ENCODE data around the gene DNAJC5G. TPM values are rescaled to one million over a fixed set of nuclear protein-coding genes. Genes with fewer than 3 reads are reported as not detected.
"Not testable (repeated sequence)": the region's sequence is repeated elsewhere in the genome, so short reads cannot be mapped to it uniquely, and the experiment has no call there.

Gene DNAJC5G
- total RNA-seq, 3 donors from 2014 or later = 0.47 TPM; not detected in 2

DNA sequence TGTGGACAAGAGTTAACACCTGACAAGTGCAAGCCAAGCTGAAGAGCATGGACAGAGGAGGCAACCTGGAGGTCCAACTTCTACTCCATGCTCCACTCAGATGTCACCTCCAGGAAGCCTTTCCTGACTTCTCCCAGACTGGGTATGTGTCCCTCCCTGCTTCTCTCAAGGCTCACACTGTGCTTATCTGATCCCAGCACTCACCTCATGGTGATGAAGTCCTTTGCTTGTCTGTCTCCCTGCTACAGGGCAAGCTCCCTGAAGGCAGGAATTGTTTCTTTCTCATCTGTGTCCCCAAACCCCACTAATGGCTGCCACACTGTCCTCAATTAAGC lies 9.7 kb upstream of the DNAJC5G start:
- H3K4me3 ChIP-seq = no peak overlapping the region
- ATAC-seq = no peak
- intact Hi-C loops (cut with DNase I, micrococcal nuclease) = no loop called here
- no peaks in the 10 kb centered on the region for H3K9me3 ChIP-seq
- H3K36me3 ChIP-seq (ENCODE audit: low read depth) = no peaks in the 10 kb centered on the region
- no peak for DNase-seq
- peaks cover 33% of the 10 kb centered on the region for H3K4me1 ChIP-seq (ENCODE audit: low read depth)
- TF ChIP-seq, protein P1, sequence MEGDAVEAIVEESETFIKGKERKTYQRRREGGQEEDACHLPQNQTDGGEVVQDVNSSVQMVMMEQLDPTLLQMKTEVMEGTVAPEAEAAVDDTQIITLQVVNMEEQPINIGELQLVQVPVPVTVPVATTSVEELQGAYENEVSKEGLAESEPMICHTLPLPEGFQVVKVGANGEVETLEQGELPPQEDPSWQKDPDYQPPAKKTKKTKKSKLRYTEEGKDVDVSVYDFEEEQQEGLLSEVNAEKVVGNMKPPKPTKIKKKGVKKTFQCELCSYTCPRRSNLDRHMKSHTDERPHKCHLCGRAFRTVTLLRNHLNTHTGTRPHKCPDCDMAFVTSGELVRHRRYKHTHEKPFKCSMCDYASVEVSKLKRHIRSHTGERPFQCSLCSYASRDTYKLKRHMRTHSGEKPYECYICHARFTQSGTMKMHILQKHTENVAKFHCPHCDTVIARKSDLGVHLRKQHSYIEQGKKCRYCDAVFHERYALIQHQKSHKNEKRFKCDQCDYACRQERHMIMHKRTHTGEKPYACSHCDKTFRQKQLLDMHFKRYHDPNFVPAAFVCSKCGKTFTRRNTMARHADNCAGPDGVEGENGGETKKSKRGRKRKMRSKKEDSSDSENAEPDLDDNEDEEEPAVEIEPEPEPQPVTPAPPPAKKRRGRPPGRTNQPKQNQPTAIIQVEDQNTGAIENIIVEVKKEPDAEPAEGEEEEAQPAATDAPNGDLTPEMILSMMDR (IDR thresholded peaks at IDR 0.05) = no peak

DNA sequence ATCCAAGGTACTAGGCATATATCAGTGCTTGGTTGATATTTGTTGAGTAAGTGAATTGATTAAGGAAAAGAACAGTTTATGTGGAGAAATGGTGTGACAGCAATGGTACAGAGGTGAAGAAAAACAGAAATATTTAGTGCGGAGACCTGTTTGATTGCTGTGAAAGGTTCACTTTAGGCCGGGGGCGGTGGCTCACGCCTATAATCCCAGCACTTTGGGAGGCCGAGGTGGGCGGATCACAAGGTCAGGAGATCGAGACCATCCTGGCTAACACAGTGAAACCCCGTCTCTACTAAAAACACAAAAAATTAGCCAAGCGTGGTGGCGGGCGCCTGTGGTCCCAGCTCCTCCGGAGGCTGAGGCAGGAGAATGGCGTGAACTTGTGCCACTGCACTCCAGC lies 6.9 kb upstream of the DNAJC5G start:
- H3K4me3 ChIP-seq; DNase-seq; ATAC-seq; H3K36me3 ChIP-seq (ENCODE audit: low read depth); H3K9me3 ChIP-seq; intact Hi-C loops (cut with DNase I, micrococcal nuclease): not testable (repeated sequence)
- H3K4me1 ChIP-seq (ENCODE audit: low read depth) = peaks cover 18% of the 10 kb centered on the region

DNA sequence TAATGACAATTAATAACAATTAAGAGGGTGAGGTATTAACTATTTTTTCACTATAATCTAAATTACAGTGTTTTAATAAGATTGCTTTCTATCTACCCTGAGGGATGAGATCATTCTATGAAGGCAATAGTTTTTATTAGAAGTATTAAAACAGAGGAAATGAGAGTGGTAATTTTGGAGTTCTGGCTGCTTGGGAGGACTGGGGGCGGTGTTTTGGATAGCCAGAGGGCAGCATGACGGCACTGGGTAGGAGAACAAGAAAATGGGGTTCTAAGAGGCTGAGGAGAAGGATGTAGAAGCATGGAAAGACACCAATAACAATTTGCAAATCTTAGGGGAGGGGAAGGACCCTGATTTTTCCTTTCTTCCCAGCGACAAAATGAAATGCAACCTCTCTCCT lies 5.1 kb upstream of the DNAJC5G start:
- H3K4me1 ChIP-seq (ENCODE audit: low read depth) = peaks cover 2% of the 10 kb centered on the region
- ATAC-seq = no peak
- intact Hi-C loops (cut with DNase I, micrococcal nuclease) = loop anchor here in 1 of 2 donors (10.0 kb wide), 1 partner anchor 305 kb away; no protein-coding TSS in a partner anchor
- no peak for DNase-seq
- no peaks in the 10 kb centered on the region for H3K36me3 ChIP-seq (ENCODE audit: low read depth)
- TF ChIP-seq, protein P1 (IDR thresholded peaks at IDR 0.05) = no peak
- no peaks in the 10 kb centered on the region for H3K9me3 ChIP-seq
- no peak overlapping the region for H3K4me3 ChIP-seq

DNA sequence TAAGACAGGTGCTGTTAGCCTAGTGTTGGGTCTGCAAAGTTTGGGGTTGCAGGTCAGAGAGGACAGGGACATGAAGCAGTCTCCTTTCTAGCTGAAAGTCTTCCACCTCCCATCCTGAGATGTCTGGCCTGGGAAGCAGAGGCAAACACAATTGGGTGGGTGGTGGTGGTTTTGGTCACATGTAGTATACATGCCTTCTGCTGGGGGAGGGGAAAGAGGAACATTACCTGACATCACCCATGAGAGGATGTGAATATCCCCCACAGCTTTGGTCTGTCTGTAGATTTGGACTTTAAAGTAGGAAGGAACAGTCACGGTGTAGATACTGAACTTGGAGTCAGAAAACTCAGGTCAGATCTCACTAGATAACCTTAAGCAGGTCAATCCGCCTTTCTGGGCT lies 4.6 kb upstream of the DNAJC5G start:
- no peak for ATAC-seq
- H3K36me3 ChIP-seq (ENCODE audit: low read depth) = no peaks in the 10 kb centered on the region
- intact Hi-C loops (cut with DNase I, micrococcal nuclease) = loop anchor here in 1 of 2 donors (10.0 kb wide), 1 partner anchor 306 kb away; no protein-coding TSS in a partner anchor

DNA sequence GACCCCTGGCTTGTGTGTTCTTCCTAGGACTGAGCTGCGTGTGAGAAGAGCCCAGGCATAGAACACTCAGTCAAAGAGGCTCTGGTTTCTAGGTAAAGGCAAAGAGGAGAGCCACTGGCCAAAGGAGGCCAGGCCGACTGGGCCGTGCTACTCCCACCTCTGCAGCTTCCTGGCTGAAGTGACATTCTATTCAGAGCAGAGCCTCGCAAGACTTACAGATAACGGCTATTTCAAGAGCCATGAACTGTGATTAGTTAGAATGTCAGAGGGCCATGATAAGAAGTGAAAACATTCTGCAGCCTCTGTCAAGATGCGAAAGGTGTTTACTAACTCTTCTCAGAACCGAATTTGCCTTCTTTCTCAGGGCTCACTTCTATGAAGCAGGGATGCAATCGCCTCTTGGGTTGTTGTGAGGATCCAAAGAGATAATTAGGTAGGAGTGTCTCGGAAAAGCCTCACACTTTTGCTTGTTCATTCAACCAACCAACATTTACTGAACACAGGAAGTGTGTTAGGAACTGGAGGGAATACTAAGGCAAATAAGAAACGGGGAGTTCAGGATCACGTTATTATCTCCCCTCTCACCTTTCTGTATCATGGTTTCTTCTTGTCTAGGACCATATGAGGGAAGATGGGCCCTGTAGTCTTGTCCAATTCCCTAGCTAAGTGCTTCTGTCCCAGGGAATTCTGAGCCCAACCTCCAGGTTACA lies 3.4 kb upstream of the DNAJC5G start:
- no peaks in the 10 kb centered on the region for H3K36me3 ChIP-seq (ENCODE audit: low read depth)
- H3K9me3 ChIP-seq = no peaks in the 10 kb centered on the region
- no peak overlapping the region for H3K4me3 ChIP-seq
- no peaks in the 10 kb centered on the region for H3K4me1 ChIP-seq (ENCODE audit: low read depth)
- TF ChIP-seq, protein P1 (IDR thresholded peaks at IDR 0.05) = no peak
- ATAC-seq = no peak
- no peak for DNase-seq
- intact Hi-C loops (cut with DNase I, micrococcal nuclease) = loop anchor here in 1 of 2 donors (10.0 kb wide), 1 partner anchor 307 kb away; no protein-coding TSS in a partner anchor

More for the DNA sequence above, 4.6 kb upstream of the DNAJC5G start:
- TF ChIP-seq, protein P1 (IDR thresholded peaks at IDR 0.05) = no peak
- no peak overlapping the region for H3K4me3 ChIP-seq
- no peaks in the 10 kb centered on the region for H3K4me1 ChIP-seq (ENCODE audit: low read depth)
- no peak for DNase-seq
- no peaks in the 10 kb centered on the region for H3K9me3 ChIP-seq

DNA sequence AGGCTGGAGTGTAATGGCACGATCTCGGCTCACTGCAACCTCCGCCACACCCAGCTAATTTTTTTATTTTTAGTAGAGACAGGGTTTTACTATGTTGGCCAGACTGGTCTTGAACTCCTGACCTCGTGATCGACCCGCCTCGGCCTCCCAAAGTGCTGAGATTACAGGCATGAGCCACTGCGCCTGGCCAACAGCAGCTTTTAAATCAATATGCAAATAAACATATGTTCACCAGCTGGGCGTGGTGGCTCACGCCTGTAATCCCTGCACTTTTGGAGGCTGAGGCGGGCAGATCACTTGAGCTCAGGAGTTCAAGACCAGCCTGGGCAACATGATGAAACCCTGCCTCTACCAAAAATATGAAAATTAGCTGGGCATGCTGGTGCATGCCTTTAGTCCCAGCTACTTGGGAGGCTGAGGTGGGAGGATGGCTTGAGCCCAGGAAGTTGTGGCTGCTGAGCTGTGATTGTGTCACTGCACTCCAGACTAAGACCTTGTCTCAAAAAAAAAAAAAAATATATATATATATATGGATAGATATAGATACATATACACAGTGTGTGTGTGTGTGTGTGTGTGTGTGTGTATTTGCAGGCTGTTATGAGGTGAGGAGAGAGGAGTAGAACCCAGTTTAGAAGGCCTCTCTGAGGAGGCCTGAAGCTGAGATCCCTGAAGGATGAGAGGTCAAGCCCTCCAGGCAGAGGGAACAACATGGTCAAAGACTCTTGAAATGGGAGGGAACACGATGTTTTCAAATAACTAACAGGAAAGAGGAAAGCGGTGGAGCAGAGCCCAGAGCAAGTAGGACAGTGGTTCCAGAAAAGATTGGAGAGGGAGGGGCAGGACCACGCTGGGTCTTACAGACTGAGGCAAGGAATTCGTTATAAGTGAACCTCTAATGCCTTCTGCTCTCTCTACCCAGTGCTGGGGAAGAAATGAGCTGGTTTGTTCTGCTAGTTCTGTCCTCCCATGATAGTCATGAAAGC lies 2.4 kb upstream of the DNAJC5G start:
- intact Hi-C loops (cut with DNase I, micrococcal nuclease) = loop anchor here in 1 of 2 donors (10.0 kb wide), 1 partner anchor 308 kb away; no protein-coding TSS in a partner anchor
- not testable (repeated sequence) for DNase-seq, ATAC-seq

More for the DNA sequence above, 2.4 kb upstream of the DNAJC5G start:
- H3K9me3 ChIP-seq; H3K36me3 ChIP-seq (ENCODE audit: low read depth); H3K4me3 ChIP-seq; H3K4me1 ChIP-seq (ENCODE audit: low read depth): not testable (repeated sequence)
